ENCODE measurements around the gene FNDC3B. TPM values are rescaled to one million over a fixed set of nuclear protein-coding genes. Genes with fewer than 3 reads are reported as not detected.

Gene FNDC3B
- total and polyA plus RNA-seq, 4 donors: 13.3 to 175 (median 100) TPM

GRCh38 chr3:172362583-172362982 is 323.2 kb downstream of the FNDC3B start:
- no peak for TF ChIP-seq CTCF (IDR thresholded peaks at IDR 0.05; ENCODE audit: control extremely low read depth, extremely low read depth)
- Histone ChIP-seq H3K4me1 (ENCODE audit: control insufficient read depth in 5 of 5, insufficient read depth in 5 of 5, low read length in 5 of 5) (peaks cover 0 to 7% (median 0%) of the 10 kb centered on the region in 5 donors), H3K27ac (ENCODE audit: low read depth in 1 of 2, low read length in 1 of 2) (no peak overlapping the region), H3K4me3 (no peak overlapping the region), H3K9ac (ENCODE audit: insufficient read depth in 1 of 2, low read length in 2 of 2) (no peak overlapping the region), H3K36me3 (ENCODE audit: control insufficient read depth in 4 of 4, insufficient read depth in 4 of 4, low read length in 4 of 4) (peaks cover 18 to 24% (median 20%) of the 10 kb centered on the region in 4 donors), H3K9me3 (ENCODE audit: control insufficient read depth in 4 of 4, insufficient read depth in 3 of 4, low read length in 3 of 4) (no peaks in the 10 kb centered on the region), H3K27me3 (ENCODE audit: control insufficient read depth in 3 of 3, insufficient read depth in 3 of 3, low read length in 2 of 3) (no peaks in the 10 kb centered on the region)
- ATAC-seq (ENCODE audit: insufficient read depth, low FRiP score): no peak
- no peak for DNase-seq
- 95 to 96% methylated on average over 1 of the region's 1 CpG for WGBS, 2 donors

GRCh38 chr3:172364374-172365027 is 325.1 kb downstream of the FNDC3B start:
- H3K9me3 ChIP-seq (ENCODE audit: control insufficient read depth in 4 of 4, insufficient read depth in 3 of 4, low read length in 3 of 4): no peaks in the 10 kb centered on the region
- peaks cover 0 to 4% (median under 1%) of the 10 kb centered on the region in 5 donors for H3K4me1 ChIP-seq (ENCODE audit: control insufficient read depth in 5 of 5, insufficient read depth in 5 of 5, low read length in 5 of 5)
- H3K27ac ChIP-seq (ENCODE audit: low read depth in 1 of 2, low read length in 1 of 2): no peak overlapping the region
- no peak overlapping the region for H3K9ac ChIP-seq (ENCODE audit: insufficient read depth in 1 of 2, low read length in 2 of 2)
- DNase-seq (no peak), ATAC-seq (ENCODE audit: insufficient read depth, low FRiP score) (no peak)
- H3K36me3 ChIP-seq (ENCODE audit: control insufficient read depth in 4 of 4, insufficient read depth in 4 of 4, low read length in 4 of 4): peaks cover 15 to 24% (median 19%) of the 10 kb centered on the region in 4 donors
- TF ChIP-seq CTCF (IDR thresholded peaks at IDR 0.05; ENCODE audit: control extremely low read depth, extremely low read depth): no peak
- 95 to 97% methylated on average over 3 of the region's 3 CpGs for WGBS, 2 donors
- H3K4me3 ChIP-seq: no peak overlapping the region
- no peaks in the 10 kb centered on the region for H3K27me3 ChIP-seq (ENCODE audit: control insufficient read depth in 3 of 3, insufficient read depth in 3 of 3, low read length in 2 of 3)

GRCh38 chr3:172365028-172365567 is 325.7 kb downstream of the FNDC3B start:
- H3K27ac ChIP-seq (ENCODE audit: low read depth in 1 of 2, low read length in 1 of 2): no peak overlapping the region
- ATAC-seq (ENCODE audit: insufficient read depth, low FRiP score) (no peak), DNase-seq (no peak)
- no peak overlapping the region for H3K9ac ChIP-seq (ENCODE audit: insufficient read depth in 1 of 2, low read length in 2 of 2)
- no peaks in the 10 kb centered on the region for H3K27me3 ChIP-seq (ENCODE audit: control insufficient read depth in 3 of 3, insufficient read depth in 3 of 3, low read length in 2 of 3)
- H3K9me3 ChIP-seq (ENCODE audit: control insufficient read depth in 4 of 4, insufficient read depth in 3 of 4, low read length in 3 of 4): no peaks in the 10 kb centered on the region
- TF ChIP-seq CTCF (IDR thresholded peaks at IDR 0.05; ENCODE audit: control extremely low read depth, extremely low read depth): no peak
- WGBS, 2 donors: 97% methylated on average over 3 of the region's 3 CpGs
- H3K4me1 ChIP-seq (ENCODE audit: control insufficient read depth in 5 of 5, insufficient read depth in 5 of 5, low read length in 5 of 5): peaks cover 0 to 6% (median 3%) of the 10 kb centered on the region in 5 donors
- no peak overlapping the region for H3K4me3 ChIP-seq
- H3K36me3 ChIP-seq (ENCODE audit: control insufficient read depth in 4 of 4, insufficient read depth in 4 of 4, low read length in 4 of 4): peaks cover 17 to 24% (median 20%) of the 10 kb centered on the region in 4 donors

Data from lung (tissue), 12 donors.